ENCODE data around the gene PKD2. TPM values are rescaled to one million over a fixed set of nuclear protein-coding genes. Genes with fewer than 3 reads are reported as not detected.

Gene PKD2
- total RNA-seq, 1 experiment from 2014 or later, result 38.4 TPM

- H3K18ac ChIP-seq (ENCODE audit: insufficient read length, low read depth, low read length), result no peak overlapping the region
- H3K4ac ChIP-seq (ENCODE audit: low read depth, low read length), result no peak overlapping the region
- no peaks in the 10 kb centered on the region for H4K20me1 ChIP-seq (ENCODE audit: control insufficient read depth, insufficient read depth, insufficient read length)
- WGBS (ENCODE audit: extremely low coverage, insufficient read length, low lambda C conversion rate), result no CpG with 5 or more reads among the region's 1 CpG
- no peak overlapping the region for H3K14ac ChIP-seq (ENCODE audit: insufficient read depth, low read length)
- Mint-ChIP-seq H3K9me3 (no peaks in the 10 kb centered on the region), H3K36me3 (ENCODE audit: insufficient read depth in 1 of 3, low read depth in 3 of 3) (peaks cover 29 to 76% (median 60%) of the 10 kb centered on the region in 3 experiments), H3K4me1 (no peaks in the 10 kb centered on the region), H3K4me3 (no peak overlapping the region), H3K27ac (no peak overlapping the region), H3K27me3 (ENCODE audit: low read depth) (no peaks in the 10 kb centered on the region)
- H3K4me2 ChIP-seq (ENCODE audit: insufficient read depth, insufficient read length, low read length), result no peak overlapping the region
- no peak overlapping the region for H2BK120ac ChIP-seq (ENCODE audit: low read depth, low read length, poor library complexity, severe bottlenecking)
- H3K79me2 ChIP-seq (ENCODE audit: insufficient read depth, low read length), result no peaks in the 10 kb centered on the region
- no peak overlapping the region for H4K8ac ChIP-seq (replicated peaks; ENCODE audit: insufficient read length, low read depth, low read length)
- H2AK5ac ChIP-seq (ENCODE audit: insufficient read length, low read length), result no peak overlapping the region
- no peaks in the 10 kb centered on the region for H3K23me2 ChIP-seq (ENCODE audit: insufficient read length, low read depth, low read length, poor library complexity, severe bottlenecking)
- H4K91ac ChIP-seq (ENCODE audit: insufficient read length, low read depth, low read length), result no peak overlapping the region
- no peak overlapping the region for H3K27ac ChIP-seq (ENCODE audit: insufficient read length, low read depth, low read length)
- H3K23ac ChIP-seq (ENCODE audit: insufficient read length, low read depth, low read length), result no peak overlapping the region
- no peaks in the 10 kb centered on the region for H3K9me3 ChIP-seq (ENCODE audit: control insufficient read depth, low read depth, low read length)
- DNase-seq, result no peak
- no peak overlapping the region for H3T11ph ChIP-seq (ENCODE audit: low read length)
- H2BK5ac ChIP-seq (ENCODE audit: insufficient read length, low read length), result no peak overlapping the region
- H4K5ac ChIP-seq (ENCODE audit: insufficient read length, low read depth, low read length), result no peak overlapping the region
- H3K4me1 ChIP-seq (ENCODE audit: insufficient read depth, low read length), result no peaks in the 10 kb centered on the region
- H3K79me1 ChIP-seq (ENCODE audit: insufficient read depth, low read depth, low read length, poor library complexity, severe bottlenecking), result no peaks in the 10 kb centered on the region
- no peaks in the 10 kb centered on the region for H3K27me3 ChIP-seq (ENCODE audit: insufficient read depth, low read length)
- no peak overlapping the region for H2BK12ac ChIP-seq (ENCODE audit: insufficient read length, low read depth, low read length)
- H2BK20ac ChIP-seq (ENCODE audit: low read depth, low read length, poor library complexity, severe bottlenecking), result no peak overlapping the region
- H3K9ac ChIP-seq (ENCODE audit: extremely low read depth, insufficient read length, low read length), result no peak overlapping the region
- TF ChIP-seq CTCF (conservative IDR thresholded peaks at IDR 0.05), result no peak
- no peak overlapping the region for H2BK15ac ChIP-seq (ENCODE audit: low read depth, low read length)
- no peak overlapping the region for H3K56ac ChIP-seq (ENCODE audit: insufficient read length, low read depth, low read length)
- no peak overlapping the region for H2AFZ ChIP-seq (ENCODE audit: low read length)
These were observed 54.9 kb downstream of the PKD2 start for GRCh38 chr4:88062311-88062710.
